HG02870 (cell line): Measurements from ENCODE around the gene UGT2B17.
A peak's percentile ranks its signal among the peaks of the same experiment; 100 is the strongest.
"Not testable (repeated sequence)": the region's sequence is repeated elsewhere in the genome, so short reads cannot be mapped to it uniquely, and the experiment has no call there.

Experiments used
- ATAC-seq: cut with Tn5 transposase; IDR thresholded peaks from one replicate; pipeline ENCODE4 v1.9.1; 2021; ENCODE audit warnings: mild to moderate bottlenecking, moderate library complexity; ENCODE audit not compliant: unreplicated experiment

Gene UGT2B17

DNA sequence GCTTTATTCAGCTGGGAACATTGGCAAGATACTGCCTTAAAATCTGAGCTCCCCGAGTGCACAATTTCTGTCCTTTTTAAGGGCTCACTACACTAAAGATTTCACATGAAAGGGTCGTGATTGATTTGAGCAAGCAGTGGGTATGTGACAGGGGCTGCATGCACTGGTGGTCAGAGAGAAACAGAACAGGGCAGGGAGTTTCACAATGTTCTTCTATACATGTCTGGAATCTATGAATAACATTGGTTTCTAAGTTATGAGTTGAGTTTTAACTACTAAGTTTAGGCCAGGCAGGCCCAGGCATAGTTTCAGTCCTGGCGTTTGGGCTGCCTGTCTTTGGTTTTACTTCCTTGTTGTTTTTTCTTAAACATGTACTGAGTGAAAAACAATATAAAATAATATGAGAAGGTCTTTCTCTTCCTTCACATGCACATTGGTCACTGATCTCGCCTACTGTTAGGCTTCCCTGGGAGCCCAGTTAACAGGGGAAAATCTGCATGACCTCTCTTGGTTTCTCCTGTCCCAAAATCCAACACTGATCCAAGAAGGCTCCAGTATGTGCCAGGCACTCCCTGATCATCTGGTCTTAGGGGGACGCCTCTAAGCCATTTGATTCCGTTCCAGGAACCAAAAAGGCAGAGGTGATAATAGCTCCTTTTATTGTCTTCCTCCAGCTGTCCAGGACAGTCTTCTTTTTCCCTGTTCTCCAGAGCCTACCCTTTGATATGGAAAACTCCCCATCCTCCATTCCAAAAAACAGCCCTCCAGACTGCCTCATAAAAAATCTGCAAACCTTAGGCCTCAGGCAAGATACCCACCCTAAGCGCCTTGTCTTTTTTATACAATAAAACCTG, at the start of gene UGT2B17:
TSS of gene UGT2B17 (minus strand) at position 51 of the 854 bp plus-strand sequence. CDS start 7,838 bp downstream, outside the sequence.
- ATAC-seq = peak; percentile 88

- ATAC-seq = peak; percentile 58
Observed at GRCh38 chr4:68622731-68623130, 46.6 kb upstream of the UGT2B17 start.

GRCh38 chr4:68617003-68617698, 41.0 kb upstream of the UGT2B17 start:
- peak; percentile 70 for ATAC-seq

DNA sequence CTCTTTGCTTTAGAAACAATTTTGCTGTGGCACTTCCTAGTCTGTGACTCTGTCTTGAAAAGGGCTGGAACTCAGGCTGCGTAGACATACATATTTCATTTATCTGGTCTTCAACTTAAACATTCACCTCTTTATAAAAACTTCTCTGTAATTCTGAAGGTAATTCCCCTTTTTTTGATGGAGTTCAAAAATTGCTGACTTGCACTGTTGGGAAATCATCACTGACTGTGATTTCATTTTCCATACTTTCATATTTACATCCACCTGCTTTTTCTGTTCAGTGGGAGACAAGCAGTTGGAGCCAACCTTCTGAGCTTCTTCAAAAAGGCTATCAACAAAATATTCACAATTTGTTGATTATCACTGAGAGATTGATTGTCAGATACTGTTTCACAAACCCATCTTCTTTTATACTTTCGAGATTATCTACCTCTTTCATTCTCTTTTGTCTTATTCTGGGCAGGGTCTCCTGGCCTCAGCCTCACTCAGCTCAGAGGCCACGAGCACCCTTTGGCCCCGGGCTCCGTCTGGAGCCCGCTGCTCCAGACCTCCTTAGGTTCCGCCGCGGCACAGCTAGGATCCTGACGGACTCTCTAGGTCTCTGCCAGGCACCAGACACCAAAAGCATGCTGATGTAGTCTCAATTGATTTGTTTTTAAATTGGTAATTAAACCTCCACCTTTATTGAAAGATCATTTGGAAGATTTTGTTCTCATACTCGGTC, 39.7 kb upstream of the UGT2B17 start:
- ATAC-seq = no peak

- no peak for ATAC-seq
Observed at GRCh38 chr4:68613752-68614151, 37.6 kb upstream of the UGT2B17 start.

- no peak for ATAC-seq
Observed at GRCh38 chr4:68606240-68606639, 30.1 kb upstream of the UGT2B17 start.

GRCh38 chr4:68599150-68599549, 23.0 kb upstream of the UGT2B17 start:
- no peak for ATAC-seq

DNA sequence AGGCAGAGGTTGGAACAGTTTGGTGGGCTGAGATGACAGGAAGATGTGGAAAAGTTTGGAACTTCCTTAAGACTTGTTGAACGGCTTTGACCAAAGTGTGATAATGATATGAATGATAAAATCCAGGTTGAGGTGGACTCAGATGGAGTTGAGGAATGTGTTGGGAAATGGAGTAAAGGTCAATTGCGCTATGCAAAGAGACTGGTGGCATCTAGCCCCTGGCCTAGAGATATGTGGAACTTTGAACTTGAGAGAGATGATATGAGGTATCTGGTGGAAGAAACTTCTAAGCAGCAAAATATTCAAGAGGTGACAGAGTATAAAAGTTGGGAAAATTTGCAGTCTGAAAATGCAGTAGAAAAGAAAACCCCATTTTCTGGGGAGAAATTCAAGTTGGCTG, 21.4 kb upstream of the UGT2B17 start:
- ATAC-seq = no peak

DNA sequence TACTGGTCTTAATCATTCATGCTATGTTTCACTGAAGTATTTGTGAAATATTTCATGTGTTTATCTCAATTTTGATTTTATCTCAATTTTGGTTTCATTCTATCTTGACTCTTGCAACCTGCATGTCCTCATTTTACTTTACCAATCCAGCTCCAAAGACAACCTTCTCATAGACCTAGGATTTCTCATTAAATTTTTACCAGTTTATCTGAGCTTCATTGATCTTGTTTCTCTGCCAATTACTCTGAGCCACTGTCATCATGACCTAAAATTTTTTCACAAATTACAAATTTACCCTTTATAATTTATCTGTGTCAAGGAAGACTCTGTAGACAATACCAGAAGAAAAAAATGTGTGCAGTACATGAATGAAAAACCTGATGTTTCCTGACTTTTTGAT, 18.6 kb upstream of the UGT2B17 start:
- no peak for ATAC-seq

GRCh38 chr4:68593112-68593511, 17.0 kb upstream of the UGT2B17 start:
- no peak for ATAC-seq

GRCh38 chr4:68592673-68593072, 16.6 kb upstream of the UGT2B17 start:
- ATAC-seq = peak; percentile 80

- no peak for ATAC-seq
Observed at GRCh38 chr4:68591204-68591603, 15.1 kb upstream of the UGT2B17 start.

- no peak for ATAC-seq
Observed at GRCh38 chr4:68589790-68590189, 13.7 kb upstream of the UGT2B17 start.

DNA sequence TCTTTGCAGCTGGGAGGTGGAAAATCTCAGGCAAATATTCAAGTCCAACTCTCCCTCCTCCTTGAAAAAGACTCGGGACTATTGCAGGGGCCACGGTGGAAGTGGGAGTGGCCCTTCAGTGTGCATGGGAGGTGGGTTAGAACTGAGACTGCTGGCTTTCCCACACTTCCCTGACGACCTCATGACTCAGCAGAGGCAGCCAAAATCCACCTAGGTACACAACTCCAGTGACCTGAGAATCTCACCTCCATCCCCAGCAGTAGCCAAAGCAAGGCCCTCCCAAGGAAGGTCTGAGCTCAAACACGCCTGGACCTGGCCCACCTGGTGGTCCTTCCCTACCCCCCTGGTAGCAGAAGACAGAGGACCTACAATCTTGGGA, 6.2 kb upstream of the UGT2B17 start:
- ATAC-seq = no peak

DNA sequence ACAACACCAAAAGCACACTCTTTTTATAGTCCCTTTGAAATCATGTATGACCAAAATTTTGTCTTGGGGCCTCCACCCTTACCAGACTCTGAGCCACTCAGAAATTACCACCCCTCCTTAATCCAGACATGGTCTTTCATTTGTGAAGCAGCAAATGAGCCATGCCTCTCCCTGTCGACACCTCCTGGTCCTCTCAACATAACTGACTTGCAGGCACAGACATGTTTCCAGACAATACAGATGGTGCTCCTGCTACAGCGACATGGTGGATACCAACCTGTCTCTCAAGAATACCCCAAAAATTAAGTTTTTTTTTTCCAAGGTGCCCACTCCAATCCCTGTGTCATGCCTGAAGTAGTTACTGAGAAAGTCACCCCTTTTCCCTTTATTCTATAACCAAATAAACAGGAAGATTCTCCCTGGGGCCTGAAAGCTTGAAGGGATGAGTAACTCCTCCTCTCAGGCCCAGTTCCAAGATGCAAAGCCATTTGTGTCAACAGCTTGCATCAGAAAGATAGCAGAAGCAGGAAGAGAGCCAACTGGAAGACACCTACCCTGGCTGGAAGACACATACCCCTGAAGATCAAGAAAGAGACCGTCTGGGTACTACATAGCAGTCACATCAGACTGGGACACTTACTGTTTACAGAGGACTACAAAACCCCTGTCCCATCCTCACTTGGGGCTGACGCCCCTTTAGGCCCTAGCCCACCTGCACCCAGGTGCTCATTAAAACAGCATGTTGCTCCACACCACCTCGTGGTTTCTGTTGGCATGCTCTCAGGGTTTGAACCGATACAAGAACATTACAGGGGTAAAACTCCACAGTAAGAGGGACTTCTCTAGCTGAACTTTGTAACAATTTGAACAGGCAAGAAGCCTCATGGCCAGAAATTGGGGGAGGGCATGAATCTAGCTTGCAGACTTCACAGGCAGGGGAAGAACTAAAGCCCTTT, 5.5 kb upstream of the UGT2B17 start:
- ATAC-seq = no peak

- no peak for ATAC-seq
Observed at GRCh38 chr4:68577590-68577989, 1.5 kb upstream of the UGT2B17 start.

- not testable (repeated sequence) for ATAC-seq
Observed at GRCh38 chr4:68575636-68576035, 486 bp downstream of the UGT2B17 start.

DNA sequence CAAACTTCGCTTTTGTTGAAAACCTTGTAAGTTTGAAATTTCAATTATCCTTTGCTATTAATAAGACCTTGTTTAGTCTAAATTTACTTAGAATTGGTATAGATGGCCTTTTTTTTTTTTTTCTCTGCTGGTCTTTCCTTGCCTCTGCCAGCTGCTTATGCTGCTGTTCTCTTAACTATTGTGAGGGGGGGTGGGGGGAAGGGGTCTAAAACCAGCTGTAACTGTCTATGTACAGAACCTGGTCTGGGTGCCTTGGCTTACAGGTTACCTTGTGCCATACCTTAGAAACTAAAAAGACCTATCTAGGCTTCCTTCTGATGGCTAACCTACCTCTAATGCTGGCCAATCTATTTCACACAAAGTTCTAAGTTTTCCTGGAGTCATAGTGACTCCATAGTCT, 1.0 kb downstream of the UGT2B17 start:
- no peak for ATAC-seq

DNA sequence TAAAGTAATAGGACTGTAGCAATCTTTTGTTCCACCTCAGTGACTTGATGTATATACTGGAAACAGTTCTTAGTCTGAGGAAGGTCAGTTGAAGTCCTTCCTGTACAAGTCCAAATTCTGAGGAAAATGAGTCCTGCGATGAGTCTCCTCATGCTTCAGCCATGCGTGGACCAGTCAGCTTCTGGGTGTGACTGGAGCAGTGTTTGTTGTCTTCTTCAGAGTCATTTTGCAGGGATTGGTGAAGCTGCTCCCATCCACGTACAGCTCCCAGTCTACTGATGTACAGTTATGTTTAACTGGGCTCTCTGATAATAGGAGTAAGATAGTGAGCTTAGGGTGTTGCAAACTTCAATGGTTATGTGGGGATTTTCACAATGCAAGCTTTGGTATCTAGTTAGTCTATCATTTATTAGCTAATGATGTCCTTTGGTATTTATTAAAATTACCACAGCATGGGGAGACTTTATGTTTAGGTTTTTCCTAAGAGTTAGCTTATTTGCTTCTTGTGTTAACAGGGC, 3.4 kb downstream of the UGT2B17 start:
- ATAC-seq = no peak

DNA sequence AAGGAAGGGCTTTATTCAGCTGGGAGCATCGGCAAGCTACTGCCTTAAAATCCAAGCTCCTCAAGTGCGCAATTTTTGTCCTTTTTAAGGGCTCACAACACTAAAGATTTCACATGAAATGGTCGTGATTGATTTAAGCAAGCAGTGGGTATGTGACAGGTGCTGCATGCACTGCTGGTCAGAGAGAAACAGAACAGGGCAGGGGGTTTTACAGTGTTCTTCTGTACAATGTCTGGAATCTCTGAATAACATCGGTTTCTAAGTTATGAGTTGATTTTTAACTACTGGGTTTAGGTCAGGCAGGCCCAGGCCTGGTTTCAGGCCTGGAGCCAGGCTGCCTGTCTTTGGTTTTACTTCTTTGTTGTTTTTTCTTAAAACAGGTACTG, 6.0 kb downstream of the UGT2B17 start:
- peak; percentile 32 for ATAC-seq
